C4-2B (cell line): Measurements from ENCODE around the gene CHPF2.

ENCODE experiments used
- H3K27ac ChIP-seq: fragments of 450-650 bp; 2 replicates; pipeline ENCODE4 v1.5.1; 2017
- CTCF ChIP-seq: fragments of 450-650 bp; conservative IDR thresholded peaks from 2 replicates; pipeline ENCODE4 v1.5.1; 2017; ENCODE audit warnings: mild to moderate bottlenecking
- ZFX ChIP-seq: fragments of 450-650 bp; IDR thresholded peaks from 2 replicates; pipeline ENCODE4 v1.6.1; 2017

Gene CHPF2

GRCh38 chr7:151189038-151189437 lies 43.2 kb upstream of the CHPF2 start:
- no peak overlapping the region for H3K27ac ChIP-seq
- TF ChIP-seq CTCF: no peak

GRCh38 chr7:151191544-151191943 lies 40.7 kb upstream of the CHPF2 start:
- no peak overlapping the region for H3K27ac ChIP-seq
- no peak for TF ChIP-seq ZFX
- TF ChIP-seq CTCF: no peak

GRCh38 chr7:151192002-151192539 lies 40.2 kb upstream of the CHPF2 start:
- TF ChIP-seq ZFX (no peak), CTCF (no peak)
- no peak overlapping the region for H3K27ac ChIP-seq

- TF ChIP-seq ZFX (no peak), CTCF (no peak)
- no peak overlapping the region for H3K27ac ChIP-seq
Measured at GRCh38 chr7:151193203-151193978, 38.9 kb upstream of the CHPF2 start.

GRCh38 chr7:151194188-151194587 lies 38.1 kb upstream of the CHPF2 start:
- H3K27ac ChIP-seq: no peak overlapping the region
- no peak for TF ChIP-seq ZFX
- no peak for TF ChIP-seq CTCF

- TF ChIP-seq ZFX: no peak
- no peak for TF ChIP-seq CTCF
- H3K27ac ChIP-seq: no peak overlapping the region
Measured at GRCh38 chr7:151195616-151196450, 36.5 kb upstream of the CHPF2 start.

- no peak overlapping the region for H3K27ac ChIP-seq
- no peak for TF ChIP-seq ZFX
- TF ChIP-seq CTCF: no peak
Measured at GRCh38 chr7:151197932-151198331, 34.4 kb upstream of the CHPF2 start.
